Tibial nerve (tissue), 4 donors: ENCODE results near the gene TBCD. TPM values are rescaled to one million over a fixed set of nuclear protein-coding genes. Genes with fewer than 3 reads are reported as not detected.

Source experiments
- DNase-seq, 2 donors: peaks; one replicate each; pipeline ENCODE4 v3.0.0-alpha.2; 2019; ENCODE audit warnings: low spot score in 2 of 2
- H3K27ac ChIP-seq, 4 donors: fragments of 200-600 bp; sonication (generic) in 3 of 4; one replicate each; pipeline ENCODE4 v1.5.1; 2017 to 2019; ENCODE audit warnings: mild to moderate bottlenecking in 1 of 4
- H3K27me3 ChIP-seq, 2 donors: fragments of 200-600 bp; sonication (generic) in 1 of 2; one replicate each; pipeline versions ENCODE4 v1.5.1 to v1.6.0; 2017 to 2019
- H3K36me3 ChIP-seq, 3 donors: fragments of 200-600 bp; sonication (generic); one replicate each; pipeline ENCODE4 v1.5.1; 2018 to 2019
- H3K4me1 ChIP-seq, 4 donors: fragments of 200-600 bp; sonication (generic) in 3 of 4; one replicate each; pipeline ENCODE4 v1.5.1; 2017 to 2019
- H3K4me3 ChIP-seq, 4 donors: fragments of 200-600 bp; sonication (generic) in 3 of 4; one replicate each; pipeline ENCODE4 v1.5.1; 2017 to 2019; ENCODE audit warnings: mild to moderate bottlenecking in 1 of 4, moderate library complexity in 1 of 4
- H3K9me3 ChIP-seq, 4 donors: fragments of 200-600 bp; sonication (generic) in 3 of 4; one replicate each; pipeline ENCODE4 v1.5.1; 2017 to 2019
- CTCF ChIP-seq, 5 experiments: fragments of 200-600 bp in 3 of 5; fragments of 450-650 bp in 2 of 5; sonication (generic) in 3 of 5; IDR thresholded peaks; one replicate each; pipeline ENCODE4 v1.5.1; 2016 to 2019; ENCODE audit warnings: antibody characterized with exemption in 5 of 5, mild to moderate bottlenecking in 3 of 5, moderate library complexity in 2 of 5
- EP300 ChIP-seq, 2 donors: sonication (generic); formaldehyde crosslinking; IDR thresholded peaks; one replicate each; pipeline ENCODE4 v1.6.1; 2017; ENCODE audit warnings: antibody characterized with exemption in 2 of 2, mild to moderate bottlenecking in 1 of 2
- POLR2A ChIP-seq, 2 donors: fragments of 450-650 bp; IDR thresholded peaks; one replicate each; pipeline ENCODE4 v1.6.1; 2017; ENCODE audit warnings: antibody characterized with exemption in 2 of 2, mild to moderate bottlenecking in 2 of 2, moderate library complexity in 2 of 2
- WGBS, 2 donors: methylation state at CpG; one replicate each; pipeline ENCODE4 v1.1.5; 2018; 5-methylcytosine and 5-hydroxymethylcytosine counted together
- total RNA-seq, 4 donors: library from RNA; depleted of rRNA; stranded (reverse); fragments of >200 nt; gene quantifications; one replicate each; pipeline ENCODE4 v1.1.0, GENCODE V29; 2016

TBCD gene
- total RNA-seq, 4 donors from 2014 or later: 42.6 to 115 (median 87.9) TPM

- Histone ChIP-seq H3K9me3 (peaks cover 0 to 57% (median 16%) of the 10 kb centered on the region in 4 donors), H3K27ac (no peak overlapping the region), H3K4me1 (no peaks in the 10 kb centered on the region), H3K36me3 (peaks cover 0 to 84% (median 17%) of the 10 kb centered on the region in 3 donors), H3K4me3 (no peak overlapping the region), H3K27me3 (no peaks in the 10 kb centered on the region)
- TF ChIP-seq EP300 (IDR thresholded peaks at IDR 0.05): no peak
- no peak for TF ChIP-seq POLR2A (IDR thresholded peaks at IDR 0.05)
- no peak for TF ChIP-seq CTCF (IDR thresholded peaks at IDR 0.05)
- no peak for DNase-seq
These were observed 194.2 kb downstream of the TBCD start for GRCh38 chr17:82946081-82946480.

GRCh38 chr17:82947051-82947991, 195.5 kb downstream of the TBCD start:
- no peak for DNase-seq
- 97 to 99% methylated on average over 8 to 11 of the region's 11 CpGs for WGBS, 2 donors
- H3K27ac ChIP-seq: no peak overlapping the region

GRCh38 chr17:82948081-82948511, 196.2 kb downstream of the TBCD start:
- no peak for TF ChIP-seq EP300 (IDR thresholded peaks at IDR 0.05)
- TF ChIP-seq POLR2A (IDR thresholded peaks at IDR 0.05): no peak
- TF ChIP-seq CTCF (IDR thresholded peaks at IDR 0.05): no peak
- peaks cover 0 to 72% (median 8%) of the 10 kb centered on the region in 3 donors for H3K36me3 ChIP-seq
- no peak overlapping the region for H3K27ac ChIP-seq
- no peaks in the 10 kb centered on the region for H3K4me1 ChIP-seq
- WGBS, 2 donors: 94 to 97% methylated on average over 18 of the region's 18 CpGs
- no peak for DNase-seq
- peaks cover 0 to 72% (median 16%) of the 10 kb centered on the region in 4 donors for H3K9me3 ChIP-seq
- no peak overlapping the region for H3K4me3 ChIP-seq
- H3K27me3 ChIP-seq: no peaks in the 10 kb centered on the region

More at GRCh38 chr17:82947051-82947991, 195.5 kb downstream of the TBCD start:
- Histone ChIP-seq H3K36me3 (peaks cover 0 to 79% (median 13%) of the 10 kb centered on the region in 3 donors), H3K27me3 (no peaks in the 10 kb centered on the region), H3K4me1 (no peaks in the 10 kb centered on the region), H3K4me3 (no peak overlapping the region), H3K9me3 (peaks cover 0 to 65% (median 16%) of the 10 kb centered on the region in 4 donors)
- TF ChIP-seq POLR2A (IDR thresholded peaks at IDR 0.05) (no peak), CTCF (IDR thresholded peaks at IDR 0.05) (no peak), EP300 (IDR thresholded peaks at IDR 0.05) (no peak)

- no peak for DNase-seq
- no peaks in the 10 kb centered on the region for H3K4me1 ChIP-seq
- H3K9me3 ChIP-seq: peaks cover 0 to 72% (median 16%) of the 10 kb centered on the region in 4 donors
- 95 to 98% methylated on average over 5 of the region's 5 CpGs for WGBS, 2 donors
- peaks cover 0 to 63% (median 0%) of the 10 kb centered on the region in 3 donors for H3K36me3 ChIP-seq
- H3K4me3 ChIP-seq: no peak overlapping the region
- TF ChIP-seq POLR2A (IDR thresholded peaks at IDR 0.05) (no peak), CTCF (IDR thresholded peaks at IDR 0.05) (no peak), EP300 (IDR thresholded peaks at IDR 0.05) (no peak)
- H3K27me3 ChIP-seq: no peaks in the 10 kb centered on the region
- H3K27ac ChIP-seq: no peak overlapping the region
These were observed 197.1 kb downstream of the TBCD start for GRCh38 chr17:82948957-82949356.

GRCh38 chr17:82949361-82949760, 197.5 kb downstream of the TBCD start:
- no peaks in the 10 kb centered on the region for H3K27me3 ChIP-seq
- no peak for DNase-seq
- H3K4me3 ChIP-seq: no peak overlapping the region
- TF ChIP-seq CTCF (IDR thresholded peaks at IDR 0.05) (no peak), POLR2A (IDR thresholded peaks at IDR 0.05) (no peak), EP300 (IDR thresholded peaks at IDR 0.05) (no peak)
- 95 to 96% methylated on average over 20 of the region's 20 CpGs for WGBS, 2 donors
- H3K27ac ChIP-seq: no peak overlapping the region
- H3K4me1 ChIP-seq: no peaks in the 10 kb centered on the region
- peaks cover 0 to 59% (median 0%) of the 10 kb centered on the region in 3 donors for H3K36me3 ChIP-seq
- peaks cover 0 to 72% (median 16%) of the 10 kb centered on the region in 4 donors for H3K9me3 ChIP-seq
